PFSK-1 (cell line): ENCODE results near the gene CFAP61.

ENCODE experiments used
- SIN3A ChIP-seq: IDR thresholded peaks from 2 replicates; pipeline ENCODE4 v1.6.1; 2012; ENCODE audit warnings: mild to moderate bottlenecking, low read length, moderate library complexity, borderline replicate concordance; ENCODE audit not compliant: insufficient read depth
- TAF1 ChIP-seq: IDR thresholded peaks from 2 replicates; pipeline ENCODE4 v1.6.1; 2012; ENCODE audit warnings: low read length, control low read depth, borderline replicate concordance; ENCODE audit not compliant: insufficient read depth

- TF ChIP-seq SIN3A (no peak), TAF1 (no peak)
These were observed 144.3 kb downstream of the CFAP61 start for GRCh38 chr20:20196610-20197009.
